Mammary epithelial cell (primary cell): ENCODE results near the gene TMEM248.
"Not testable (repeated sequence)": the region's sequence is repeated elsewhere in the genome, so short reads cannot be mapped to it uniquely, and the experiment has no call there.

Experiments used
- EZH2 ChIP-seq: IDR thresholded peaks from 2 replicates; pipeline ENCODE4 v1.6.1; 2012; ENCODE audit warnings: low read length, inconsistent platforms, borderline replicate concordance
- TF ChIP-seq, protein P1 (sequence below), 2 donors: IDR thresholded peaks in 1 of 2; conservative IDR thresholded peaks in 1 of 2; 2 replicates each; pipeline ENCODE4 v1.5.1; 2011 to 2012; ENCODE audit warnings: inconsistent platforms in 2 of 2, low read length in 2 of 2, mild to moderate bottlenecking in 2 of 2, control low read depth in 1 of 2, low read depth in 1 of 2; ENCODE audit not compliant: insufficient read depth in 1 of 2; ENCODE audit errors: extremely low read depth in 1 of 2

- TF ChIP-seq, protein P1, sequence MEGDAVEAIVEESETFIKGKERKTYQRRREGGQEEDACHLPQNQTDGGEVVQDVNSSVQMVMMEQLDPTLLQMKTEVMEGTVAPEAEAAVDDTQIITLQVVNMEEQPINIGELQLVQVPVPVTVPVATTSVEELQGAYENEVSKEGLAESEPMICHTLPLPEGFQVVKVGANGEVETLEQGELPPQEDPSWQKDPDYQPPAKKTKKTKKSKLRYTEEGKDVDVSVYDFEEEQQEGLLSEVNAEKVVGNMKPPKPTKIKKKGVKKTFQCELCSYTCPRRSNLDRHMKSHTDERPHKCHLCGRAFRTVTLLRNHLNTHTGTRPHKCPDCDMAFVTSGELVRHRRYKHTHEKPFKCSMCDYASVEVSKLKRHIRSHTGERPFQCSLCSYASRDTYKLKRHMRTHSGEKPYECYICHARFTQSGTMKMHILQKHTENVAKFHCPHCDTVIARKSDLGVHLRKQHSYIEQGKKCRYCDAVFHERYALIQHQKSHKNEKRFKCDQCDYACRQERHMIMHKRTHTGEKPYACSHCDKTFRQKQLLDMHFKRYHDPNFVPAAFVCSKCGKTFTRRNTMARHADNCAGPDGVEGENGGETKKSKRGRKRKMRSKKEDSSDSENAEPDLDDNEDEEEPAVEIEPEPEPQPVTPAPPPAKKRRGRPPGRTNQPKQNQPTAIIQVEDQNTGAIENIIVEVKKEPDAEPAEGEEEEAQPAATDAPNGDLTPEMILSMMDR (conservative IDR thresholded peaks at IDR 0.05 in 1 of 2, IDR thresholded peaks at IDR 0.05 in 1 of 2; ENCODE audit: extremely low read depth in 1 of 2, insufficient read depth in 1 of 2, low read depth in 1 of 2, low read length in 2 of 2), result not testable (repeated sequence)
- TF ChIP-seq EZH2, result not testable (repeated sequence)
These were observed 75.6 kb downstream of the TMEM248 start, which contains the start of gene TYW1 for GRCh38 chr7:66996444-66997191.
